Heart left ventricle (tissue), 16 donors: Measurements from ENCODE around the gene DMBT1. TPM values are rescaled to one million over a fixed set of nuclear protein-coding genes. Genes with fewer than 3 reads are reported as not detected.

Source experiments
- ATAC-seq, 4 donors: fragments of 200-7000 bp; cut with Tn5 transposase; one replicate each; pipeline ENCODE4 v1.9.1; 2020 to 2022; ENCODE audit warnings: moderate library complexity in 4 of 4, mild to moderate bottlenecking in 3 of 4, moderate number of reproducible peaks in 1 of 4
- DNase-seq, 5 donors: peaks; one replicate each; pipeline ENCODE4 v3.0.0-alpha.2; 2020
- H3K27ac ChIP-seq, 12 donors: fragments of 200-600 bp; sonication (generic) in 4 of 12; one replicate each; pipeline versions ENCODE4 v1.5.0 to v1.8.0; 2016 to 2022; ENCODE audit warnings: mild to moderate bottlenecking in 2 of 12
- H3K27me3 ChIP-seq, 9 donors: fragments of 200-600 bp; sonication (generic) in 2 of 9; one replicate each; pipeline versions ENCODE4 v1.5.1 to v1.8.0; 2016 to 2022; ENCODE audit warnings: mild to moderate bottlenecking in 3 of 9
- H3K36me3 ChIP-seq, 9 donors: fragments of 200-600 bp; sonication (generic) in 2 of 9; one replicate each; pipeline versions ENCODE4 v1.5.0 to v1.8.0; 2018 to 2022; ENCODE audit warnings: mild to moderate bottlenecking in 2 of 9
- H3K4me1 ChIP-seq, 12 donors: fragments of 200-600 bp; sonication (generic) in 4 of 12; one replicate each; pipeline versions ENCODE4 v1.5.0 to v1.8.0; 2016 to 2022; ENCODE audit warnings: mild to moderate bottlenecking in 3 of 12
- H3K4me3 ChIP-seq, 12 donors: fragments of 200-600 bp; sonication (generic) in 4 of 12; one replicate each; pipeline versions ENCODE4 v1.5.0 to v1.8.0; 2017 to 2022; ENCODE audit warnings: mild to moderate bottlenecking in 9 of 12, moderate library complexity in 4 of 12
- H3K9me3 ChIP-seq, 12 donors: fragments of 200-600 bp; sonication (generic) in 4 of 12; one replicate each; pipeline versions ENCODE4 v1.5.0 to v1.8.0; 2016 to 2022; ENCODE audit warnings: mild to moderate bottlenecking in 1 of 12
- CTCF ChIP-seq, 12 donors: fragments of 200-600 bp; sonication (generic) in 4 of 12; IDR thresholded peaks; one replicate each; pipeline versions ENCODE4 v1.5.0 to v1.8.0; 2018 to 2022; ENCODE audit warnings: antibody characterized with exemption in 12 of 12, mild to moderate bottlenecking in 5 of 12
- POLR2A ChIP-seq, 2 donors: fragments of 450-650 bp; IDR thresholded peaks; one replicate each; pipeline ENCODE4 v1.6.1; 2017; ENCODE audit warnings: antibody characterized with exemption in 2 of 2, mild to moderate bottlenecking in 2 of 2, moderate library complexity in 2 of 2
- WGBS, 4 donors: extraction: QIAGEN DNeasy Blood & Tissue Kit in 2 of 4; methylation state at CpG; one replicate each; pipeline versions ENCODE4 v1.1.5 to v1.1.7; 2013 to 2018; 5-methylcytosine and 5-hydroxymethylcytosine counted together
- intact Hi-C, 10 donors: fragments of 100-400 bp; cut with DNase I; formaldehyde crosslinking; loops; one replicate each; pipeline versions ENCODE4 v1.11.1 to v1.14.2; 2022
- polyA plus RNA-seq, 2 donors: library from polyadenylated mRNA; stranded (reverse); fragments of 200-250 nt; gene quantifications; one replicate each; pipeline ENCODE4 v1.2.3, GENCODE V29; 2013
- total RNA-seq, 9 donors: library from RNA; depleted of rRNA in 2 of 9; stranded (reverse); fragments of >200 nt in 2 of 9; fragmentation: NEBNext Ultra II Directional in 3 of 9; extraction: Animal tissue kit (Norgen Biotek cat#: 25700) in 3 of 9; gene quantifications; one replicate each; pipeline versions ENCODE4 v1.1.0 to v1.2.4, GENCODE V29; 2016 to 2023
- donor health status: ischemic (EF 13 %, LVEDD 7.1; RV severe dilation, severe dysfunction).
- donor health status: healthy with polysubstance abuse.
- donor health status: DM: no; HTN: yes; CAD: no.
- donor health status: DM: no; HTN: no; CAD: no.
- donor health status: ischemic (EF 25% LVEDD 6.9; RV normal size, moderate dysfunction).
- donor health status: ischemic (EF 25% LVEDD 5.7; RV mildly dilated, moderate dysfunction).
- donor health status: healthy.
- donor health status: DM: yes; HTN: yes; CAD: no.
- donor health status: ischemic (EF 35%, LVEDD 5.7; RV mildly dilated, moderate dysfunction).
- donor health status: nonischemic (EF 11% LVEDD 7.7; RV severe dilation, severe dysfunction).
- donor health status: DM: yes; HTN: yes; CAD: no.
- donor health status: PGD.
- donor health status: ischemic (EF 29% LVEDD 5.4; RV normal size, mild dysfunction).
- donor health status: nonischemic (EF 23%, LVEDD 6.1; RV moderate dilation, normal function).

DMBT1 gene
- total and polyA plus RNA-seq, 11 donors: 0.04 to 0.49 (median 0.10) TPM; not detected in 5

DNA sequence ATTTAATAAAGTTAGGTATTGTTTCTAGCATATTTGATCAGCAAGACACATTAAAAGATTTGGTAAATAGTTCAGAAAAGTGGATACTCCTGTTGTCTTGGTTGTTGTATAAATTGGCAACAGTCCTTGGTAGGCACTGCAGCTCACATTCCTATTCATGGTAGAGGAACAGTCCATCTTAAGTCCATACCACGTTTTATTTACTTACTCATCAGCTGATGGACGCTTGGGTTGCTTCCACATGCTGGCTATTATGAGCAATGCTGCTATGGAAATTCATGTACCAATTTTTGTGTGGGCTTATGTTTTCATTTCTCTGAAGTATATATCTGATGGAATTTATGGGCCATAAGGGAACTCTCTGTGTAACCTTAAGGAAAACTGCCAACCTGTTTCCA is 95.8 kb downstream of the DMBT1 start:
- H3K27me3 ChIP-seq: peaks cover 0 to 5% (median 0%) of the 10 kb centered on the region in 9 donors
- no peak overlapping the region for H3K27ac ChIP-seq
- DNase-seq (no peak), ATAC-seq (no peak)
- WGBS, 4 donors: 76 to 91% (median 84%) methylated on average over 2 of the region's 2 CpGs
- no peaks in the 10 kb centered on the region for H3K4me1 ChIP-seq
- no peak for TF ChIP-seq POLR2A (IDR thresholded peaks at IDR 0.05)
- no peak for TF ChIP-seq CTCF (IDR thresholded peaks at IDR 0.05)
- no peaks in the 10 kb centered on the region for H3K36me3 ChIP-seq
- no peaks in the 10 kb centered on the region for H3K9me3 ChIP-seq
- intact Hi-C loops: no loop called here
- H3K4me3 ChIP-seq: no peak overlapping the region

DNA sequence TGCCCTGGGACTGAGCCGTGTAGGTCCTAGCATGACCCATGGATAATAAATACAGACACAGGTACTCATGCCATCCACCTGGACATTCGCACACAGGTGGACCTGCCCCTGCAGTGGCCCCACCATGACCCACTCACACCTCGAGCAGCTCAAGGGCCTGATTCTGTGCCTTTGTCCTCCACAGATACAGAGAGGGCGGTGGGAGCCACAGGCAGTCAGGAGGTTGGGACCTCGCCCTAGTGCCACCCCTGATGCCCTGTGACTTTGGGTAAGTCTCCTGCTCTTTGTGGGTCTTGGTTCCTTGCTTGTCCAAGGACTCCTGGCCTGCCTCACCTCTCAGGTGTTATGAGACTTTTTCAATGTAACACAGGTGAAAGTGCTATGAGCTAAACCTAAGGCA is 96.2 kb downstream of the DMBT1 start:
- Histone ChIP-seq H3K27ac (no peak overlapping the region), H3K9me3 (no peaks in the 10 kb centered on the region), H3K27me3 (peaks cover 0 to 5% (median 0%) of the 10 kb centered on the region in 9 donors), H3K4me3 (no peak overlapping the region), H3K4me1 (no peaks in the 10 kb centered on the region), H3K36me3 (no peaks in the 10 kb centered on the region)
- ATAC-seq: no peak
- WGBS, 4 donors: 90 to 93% (median 92%) methylated on average over 5 of the region's 5 CpGs
- intact Hi-C loops: no loop called here
- DNase-seq: no peak
- TF ChIP-seq CTCF (IDR thresholded peaks at IDR 0.05) (no peak), POLR2A (IDR thresholded peaks at IDR 0.05) (no peak)

GRCh38 chr10:122657255-122657654 is 96.7 kb downstream of the DMBT1 start:
- no peak for TF ChIP-seq CTCF (IDR thresholded peaks at IDR 0.05)
- TF ChIP-seq POLR2A (IDR thresholded peaks at IDR 0.05): no peak
- Histone ChIP-seq H3K4me1 (no peaks in the 10 kb centered on the region), H3K36me3 (no peaks in the 10 kb centered on the region), H3K4me3 (no peak overlapping the region), H3K9me3 (no peaks in the 10 kb centered on the region), H3K27me3 (peaks cover 0 to 5% (median 0%) of the 10 kb centered on the region in 9 donors), H3K27ac (no peak overlapping the region)
- 68 to 91% (median 80%) methylated on average over 3 to 4 of the region's 4 CpGs for WGBS, 4 donors
- ATAC-seq: peak in 1 of 4 donors; percentile 22
- intact Hi-C loops: no loop called here
- DNase-seq: no peak

- 50 to 67% (median 58%) methylated on average over 3 of the region's 3 CpGs for WGBS, 4 donors
- H3K4me3 ChIP-seq: no peak overlapping the region
- no peaks in the 10 kb centered on the region for H3K36me3 ChIP-seq
- peaks cover 0 to 5% (median 0%) of the 10 kb centered on the region in 9 donors for H3K27me3 ChIP-seq
- intact Hi-C loops: no loop called here
- DNase-seq (no peak), ATAC-seq (no peak)
- TF ChIP-seq POLR2A (IDR thresholded peaks at IDR 0.05) (no peak), CTCF (IDR thresholded peaks at IDR 0.05) (no peak)
- no peaks in the 10 kb centered on the region for H3K4me1 ChIP-seq
- no peak overlapping the region for H3K27ac ChIP-seq
- no peaks in the 10 kb centered on the region for H3K9me3 ChIP-seq
These were observed 97.2 kb downstream of the DMBT1 start for GRCh38 chr10:122657729-122658128.
